BLaER1 treated with 17β-estradiol and CSF1 and Interleukin-3, amounts not matched to agents 10 nM and 100 nM (cell line): ENCODE data around the gene PSD4.

Experiments
- H3K27ac ChIP-seq, 11 experiments: shearing (Covaris generic); formaldehyde crosslinking; 2 replicates each; pipeline ENCODE4 v1.8.1; 2022
- H3K27me3 ChIP-seq, 11 experiments: shearing (Covaris generic); formaldehyde crosslinking; 2 replicates each; pipeline ENCODE4 v1.8.1; 2022
- H3K36me3 ChIP-seq, 11 experiments: shearing (Covaris generic); formaldehyde crosslinking; 2 replicates each; pipeline ENCODE4 v1.8.1; 2022
- H3K4me1 ChIP-seq, 10 experiments: shearing (Covaris generic); formaldehyde crosslinking; 2 replicates each; pipeline ENCODE4 v1.8.1; 2022
- H3K4me2 ChIP-seq, 11 experiments: shearing (Covaris generic); formaldehyde crosslinking; 2 replicates each; pipeline ENCODE4 v1.8.1; 2022
- H3K4me3 ChIP-seq, 10 experiments: shearing (Covaris generic); formaldehyde crosslinking; 2 replicates each; pipeline ENCODE4 v1.8.1; 2022
- H3K9ac ChIP-seq, 11 experiments: shearing (Covaris generic); formaldehyde crosslinking; 2 replicates each; pipeline ENCODE4 v1.8.1; 2022
- H3K9me3 ChIP-seq, 11 experiments: shearing (Covaris generic); formaldehyde crosslinking; replicated peaks in 1 of 11; 2 replicates each; pipeline ENCODE4 v1.8.1; 2022
- H4K20me1 ChIP-seq, 11 experiments: shearing (Covaris generic); formaldehyde crosslinking; 2 replicates each; pipeline ENCODE4 v1.8.1; 2022
- Cebpa-rat ChIP-seq, 11 experiments: shearing (Covaris generic); IDR thresholded peaks; 2 replicates each; pipeline ENCODE4 v1.8.1; 2022

The PSD4 gene

DNA sequence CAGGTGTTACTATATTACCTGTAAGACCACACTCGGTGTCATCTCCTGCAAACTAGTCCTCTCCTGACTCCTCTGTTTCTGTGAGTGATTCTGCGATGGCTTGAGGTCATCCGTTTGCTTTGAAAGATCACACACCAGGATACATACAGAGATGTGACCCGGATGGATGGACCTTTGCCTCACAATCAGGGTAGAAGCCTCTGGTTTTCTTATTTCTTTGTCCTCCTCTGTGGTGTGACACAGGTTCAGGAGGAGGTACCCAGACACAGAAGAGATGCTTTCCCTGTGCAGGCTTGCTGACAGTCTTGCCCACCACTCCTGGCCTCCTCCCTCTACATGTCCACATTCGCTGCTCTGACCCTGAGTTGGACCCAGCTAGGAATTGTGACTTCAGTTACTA lies 34.6 kb downstream of the PSD4 start:
- H3K4me3 ChIP-seq, result no peak overlapping the region
- H3K27ac ChIP-seq, result no peak overlapping the region
- no peak overlapping the region for H3K4me2 ChIP-seq
- no peak for TF ChIP-seq Cebpa-rat (IDR thresholded peaks at IDR 0.05)
- H3K36me3 ChIP-seq, result no peaks in the 10 kb centered on the region
- H3K9me3 ChIP-seq, result no peaks in the 10 kb centered on the region
- H4K20me1 ChIP-seq, result no peaks in the 10 kb centered on the region
- peaks cover 34 to 55% (median 41%) of the 10 kb centered on the region in 10 experiments for H3K4me1 ChIP-seq
- no peak overlapping the region for H3K9ac ChIP-seq
- H3K27me3 ChIP-seq, result peaks cover 0 to 26% (median 5%) of the 10 kb centered on the region in 11 experiments; a peak in 7 of 22 replicates

- no peak overlapping the region for H3K4me3 ChIP-seq
- H3K9ac ChIP-seq, result no peak overlapping the region
- H3K9me3 ChIP-seq, result no peaks in the 10 kb centered on the region
- peaks cover 37 to 55% (median 41%) of the 10 kb centered on the region in 10 experiments for H3K4me1 ChIP-seq
- H3K4me2 ChIP-seq, result peak overlapping the region in 9 of 11 experiments; percentile 18 to 50 (median 38); a peak in 9 of 22 replicates
- no peak for TF ChIP-seq Cebpa-rat (IDR thresholded peaks at IDR 0.05)
- H3K36me3 ChIP-seq, result no peaks in the 10 kb centered on the region
- peaks cover 0 to 26% (median 5%) of the 10 kb centered on the region in 11 experiments; a peak in 7 of 22 replicates for H3K27me3 ChIP-seq
- H4K20me1 ChIP-seq, result no peaks in the 10 kb centered on the region
- H3K27ac ChIP-seq, result no peak overlapping the region
Measured at GRCh38 chr2:113209011-113209645, 35.4 kb downstream of the PSD4 start.

- Histone ChIP-seq H3K27ac (no peak overlapping the region), H3K27me3 (peaks cover 0 to 26% (median 5%) of the 10 kb centered on the region in 11 experiments; a peak in 7 of 22 replicates), H4K20me1 (no peaks in the 10 kb centered on the region), H3K36me3 (no peaks in the 10 kb centered on the region), H3K4me2 (peak overlapping the region in 10 of 11 experiments; percentile 18 to 80 (median 43); a peak in 12 of 22 replicates), H3K4me3 (no peak overlapping the region), H3K4me1 (peaks cover 38 to 55% (median 42%) of the 10 kb centered on the region in 10 experiments), H3K9ac (no peak overlapping the region), H3K9me3 (no peaks in the 10 kb centered on the region)
- no peak for TF ChIP-seq Cebpa-rat (IDR thresholded peaks at IDR 0.05)
Measured at GRCh38 chr2:113209646-113210171, 35.9 kb downstream of the PSD4 start.

- Histone ChIP-seq H3K4me1 (peaks cover 51 to 63% (median 58%) of the 10 kb centered on the region in 10 experiments), H3K9ac (peak overlapping the region in 8 of 11 experiments; percentile 3 to 74 (median 48); a peak in 13 of 22 replicates), H3K27me3 (peaks cover 0 to 29% (median 5%) of the 10 kb centered on the region in 11 experiments; a peak in 8 of 22 replicates), H3K27ac (peak overlapping the region in 9 of 11 experiments; percentile 20 to 84 (median 47); a peak in 13 of 22 replicates), H4K20me1 (no peaks in the 10 kb centered on the region), H3K36me3 (no peaks in the 10 kb centered on the region), H3K9me3 (no peaks in the 10 kb centered on the region), H3K4me2 (peak overlapping the region; percentile 69 to 96 (median 83)), H3K4me3 (peak overlapping the region in 4 of 10 experiments; percentile 6 to 26 (median 12); a peak in 2 of 20 replicates)
- no peak for TF ChIP-seq Cebpa-rat (IDR thresholded peaks at IDR 0.05)
Measured at GRCh38 chr2:113211226-113212105, 37.7 kb downstream of the PSD4 start.

DNA sequence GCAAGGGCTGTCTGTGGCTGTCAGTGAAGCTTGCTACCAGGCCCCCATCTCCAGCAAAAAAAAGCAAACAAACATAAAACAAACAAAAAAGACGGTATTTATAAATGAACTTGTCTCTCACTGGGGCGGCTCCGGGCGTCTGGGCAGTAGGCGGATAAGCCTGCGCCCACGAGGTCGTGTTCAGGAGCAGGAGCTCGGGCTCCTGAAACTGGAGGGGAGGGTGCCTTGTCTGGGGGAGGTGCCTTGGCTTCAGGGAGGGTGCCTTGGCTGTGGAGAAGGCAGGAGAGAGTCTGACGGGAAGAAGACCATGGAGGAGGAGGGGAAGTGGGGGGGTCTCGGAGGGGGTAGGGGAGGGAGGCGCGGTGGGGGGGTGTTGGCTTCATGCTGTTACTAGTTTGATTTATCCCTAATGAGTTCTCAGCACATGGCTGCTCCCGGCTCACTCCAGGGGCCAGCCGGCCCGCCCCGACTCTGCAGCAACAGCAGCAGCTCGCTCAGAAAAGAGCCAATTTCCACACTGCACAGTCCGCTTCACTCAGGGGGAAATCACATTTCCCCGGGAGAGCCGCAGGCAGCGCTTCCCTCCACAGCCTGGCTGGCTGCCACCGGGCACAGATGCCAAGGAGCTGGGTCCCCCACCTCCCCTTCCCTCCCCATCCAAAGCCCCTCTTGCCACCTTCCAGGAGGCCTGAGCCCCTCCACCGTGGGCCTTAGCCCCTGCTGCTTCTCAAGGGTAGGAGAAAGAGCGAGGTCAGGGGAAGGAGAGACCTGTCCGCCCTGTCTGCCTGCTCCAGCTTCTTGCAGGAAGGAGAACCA lies 38.7 kb downstream of the PSD4 start:
- Histone ChIP-seq H3K36me3 (no peaks in the 10 kb centered on the region), H3K4me3 (peak overlapping the region in 4 of 10 experiments; percentile 6 to 26 (median 12); a peak in 2 of 20 replicates), H3K9ac (peak overlapping the region in 10 of 11 experiments; percentile 3 to 74 (median 48); a peak in 17 of 22 replicates), H3K27me3 (peaks cover 0 to 29% (median 5%) of the 10 kb centered on the region in 11 experiments; a peak in 8 of 22 replicates), H3K4me1 (peaks cover 61 to 73% (median 68%) of the 10 kb centered on the region in 10 experiments), H3K4me2 (peak overlapping the region; percentile 69 to 96 (median 83)), H3K27ac (peak overlapping the region in 10 of 11 experiments; percentile 7 to 84 (median 42); a peak in 15 of 22 replicates), H4K20me1 (peaks cover 0 to 7% (median 0%) of the 10 kb centered on the region in 11 experiments; a peak in 4 of 22 replicates), H3K9me3 (no peaks in the 10 kb centered on the region)
- no peak for TF ChIP-seq Cebpa-rat (IDR thresholded peaks at IDR 0.05)

DNA sequence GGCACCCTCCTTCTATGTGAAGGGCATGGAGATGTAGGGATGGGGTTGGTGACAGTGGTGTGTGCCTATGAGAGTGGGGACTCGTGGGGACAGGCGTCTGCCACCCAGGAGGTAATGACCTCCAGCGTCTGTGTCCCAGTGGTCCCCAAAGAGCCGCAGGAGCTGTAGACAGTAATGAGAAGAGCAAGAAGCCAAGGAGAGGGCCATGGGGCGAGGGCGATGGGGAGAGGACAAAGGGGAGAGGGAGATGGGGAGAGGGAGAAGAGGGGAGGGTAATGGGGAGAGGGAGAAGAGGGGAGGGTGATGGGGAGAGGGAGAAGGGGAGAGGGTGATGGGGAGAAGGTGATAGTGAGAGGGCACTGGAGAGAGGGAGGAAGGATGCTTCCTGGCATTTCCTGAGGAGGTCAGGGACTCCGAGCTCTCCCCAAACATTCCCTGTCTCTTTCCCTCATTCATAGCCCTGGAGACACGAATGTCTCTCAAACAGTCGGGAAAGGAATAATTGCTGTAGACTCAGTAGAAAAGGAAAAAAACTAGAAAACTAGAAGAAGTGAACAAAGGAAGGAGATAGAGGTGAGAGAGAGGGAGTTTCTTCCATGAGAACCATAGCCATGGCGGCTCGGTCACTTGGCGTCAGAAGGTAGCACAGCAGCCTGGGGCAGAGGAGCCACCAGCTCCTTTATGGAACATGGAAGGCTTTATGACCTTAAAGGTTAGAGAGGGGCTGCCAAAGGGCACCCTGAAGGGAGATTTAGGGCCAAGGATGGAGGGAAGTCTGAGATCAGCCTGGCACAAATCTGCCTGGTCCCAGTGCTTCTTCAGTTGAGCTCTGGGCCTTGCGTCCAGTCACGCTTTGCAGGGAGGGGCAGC lies 39.5 kb downstream of the PSD4 start:
- no peak overlapping the region for H3K4me3 ChIP-seq
- peak overlapping the region in 4 of 11 experiments; percentile 5 to 78 (median 30); a peak in 5 of 22 replicates for H3K27ac ChIP-seq
- H3K9me3 ChIP-seq, result no peaks in the 10 kb centered on the region
- peaks cover 69 to 81% (median 76%) of the 10 kb centered on the region in 10 experiments for H3K4me1 ChIP-seq
- H3K36me3 ChIP-seq, result no peaks in the 10 kb centered on the region
- peaks cover 0 to 29% (median 5%) of the 10 kb centered on the region in 11 experiments; a peak in 8 of 22 replicates for H3K27me3 ChIP-seq
- H4K20me1 ChIP-seq, result peaks cover 0 to 15% (median 0%) of the 10 kb centered on the region in 11 experiments; a peak in 5 of 22 replicates
- TF ChIP-seq Cebpa-rat (IDR thresholded peaks at IDR 0.05), result no peak
- H3K4me2 ChIP-seq, result peak overlapping the region; percentile 69 to 96 (median 83)
- peak overlapping the region in 6 of 11 experiments; percentile 15 to 55 (median 44); a peak in 6 of 22 replicates for H3K9ac ChIP-seq

GRCh38 chr2:113214141-113214540 lies 40.4 kb downstream of the PSD4 start:
- H3K27me3 ChIP-seq, result peaks cover 0 to 29% (median 5%) of the 10 kb centered on the region in 11 experiments; a peak in 9 of 22 replicates
- TF ChIP-seq Cebpa-rat (IDR thresholded peaks at IDR 0.05), result no peak
- peaks cover 0 to 18% (median 0%) of the 10 kb centered on the region in 11 experiments; a peak in 5 of 22 replicates for H4K20me1 ChIP-seq
- H3K4me3 ChIP-seq, result no peak overlapping the region
- no peak overlapping the region for H3K27ac ChIP-seq
- no peaks in the 10 kb centered on the region for H3K9me3 ChIP-seq
- no peak overlapping the region for H3K9ac ChIP-seq
- H3K36me3 ChIP-seq, result no peaks in the 10 kb centered on the region
- H3K4me2 ChIP-seq, result peak overlapping the region; percentile 4 to 96 (median 80); a peak in 20 of 22 replicates
- peaks cover 77 to 90% (median 85%) of the 10 kb centered on the region in 10 experiments for H3K4me1 ChIP-seq
